ENCODE results near the gene PRAF2. TPM values are rescaled to one million over a fixed set of nuclear protein-coding genes. Genes with fewer than 3 reads are reported as not detected.

Gene PRAF2
- total RNA-seq, 1 donor from 2014 or later: 2.6 TPM

- TF ChIP-seq CTCF (IDR thresholded peaks at IDR 0.05; ENCODE audit: insufficient read depth, low read length, severe bottlenecking): no peak
- peak; percentile 26 for DNase-seq (ENCODE audit: low read depth)
- Histone ChIP-seq H3K36me3 (ENCODE audit: control insufficient read depth, insufficient read depth, low read length) (peaks cover 13% of the 10 kb centered on the region), H3K4me3 (ENCODE audit: low read depth, low read length) (peak overlapping the region; percentile 21), H3K27me3 (ENCODE audit: control insufficient read depth, insufficient read depth, low read length) (no peaks in the 10 kb centered on the region)
- no peak for FAIRE-seq
Observed at GRCh38 chrX:49040376-49040955, 33.3 kb downstream of the PRAF2 start.

GRCh38 chrX:49039598-49040375 lies 34.0 kb downstream of the PRAF2 start:
- FAIRE-seq (no peak), DNase-seq (ENCODE audit: low read depth) (peak; percentile 89)
- peak overlapping the region; percentile 21 for H3K4me3 ChIP-seq (ENCODE audit: low read depth, low read length)
- TF ChIP-seq CTCF (IDR thresholded peaks at IDR 0.05; ENCODE audit: insufficient read depth, low read length, severe bottlenecking): peak; percentile 11
- H3K36me3 ChIP-seq (ENCODE audit: control insufficient read depth, insufficient read depth, low read length): peaks cover 13% of the 10 kb centered on the region
- no peaks in the 10 kb centered on the region for H3K27me3 ChIP-seq (ENCODE audit: control insufficient read depth, insufficient read depth, low read length)

- H3K36me3 ChIP-seq (ENCODE audit: control insufficient read depth, insufficient read depth, low read length): peaks cover 22% of the 10 kb centered on the region
- no peaks in the 10 kb centered on the region for H3K27me3 ChIP-seq (ENCODE audit: control insufficient read depth, insufficient read depth, low read length)
- FAIRE-seq (no peak), DNase-seq (ENCODE audit: low read depth) (peak; percentile 37)
- H3K4me3 ChIP-seq (ENCODE audit: low read depth, low read length): no peak overlapping the region
- no peak for TF ChIP-seq CTCF (IDR thresholded peaks at IDR 0.05; ENCODE audit: insufficient read depth, low read length, severe bottlenecking)
Observed at GRCh38 chrX:49037883-49038475, 35.8 kb downstream of the PRAF2 start.

- Histone ChIP-seq H3K36me3 (ENCODE audit: control insufficient read depth, insufficient read depth, low read length) (peaks cover 14% of the 10 kb centered on the region), H3K4me3 (ENCODE audit: low read depth, low read length) (no peak overlapping the region), H3K27me3 (ENCODE audit: control insufficient read depth, insufficient read depth, low read length) (no peaks in the 10 kb centered on the region)
- FAIRE-seq: no peak
- TF ChIP-seq CTCF (IDR thresholded peaks at IDR 0.05; ENCODE audit: insufficient read depth, low read length, severe bottlenecking): no peak
- DNase-seq (ENCODE audit: low read depth): no peak
Observed at GRCh38 chrX:49030283-49030682, 43.5 kb downstream of the PRAF2 start.

GRCh38 chrX:49029876-49030275 lies 43.9 kb downstream of the PRAF2 start:
- H3K27me3 ChIP-seq (ENCODE audit: control insufficient read depth, insufficient read depth, low read length): no peaks in the 10 kb centered on the region
- DNase-seq (ENCODE audit: low read depth) (peak; percentile 72), FAIRE-seq (no peak)
- peaks cover 14% of the 10 kb centered on the region for H3K36me3 ChIP-seq (ENCODE audit: control insufficient read depth, insufficient read depth, low read length)
- no peak overlapping the region for H3K4me3 ChIP-seq (ENCODE audit: low read depth, low read length)
- TF ChIP-seq CTCF (IDR thresholded peaks at IDR 0.05; ENCODE audit: insufficient read depth, low read length, severe bottlenecking): no peak

Other genes starting within 250 kb of the PRAF2 start
- gene ERAS, start 247.5 kb downstream of the PRAF2 start, total RNA-seq: not detected in 2 replicates
- gene PCSK1N, start 238.4 kb downstream of the PRAF2 start, total RNA-seq: 0.26 and 0.51 TPM in 2 replicates
- 28.2 and 35.2 TPM in 2 replicates for gene TIMM17B, start 176.2 kb downstream of the PRAF2 start, total RNA-seq
- gene PQBP1, start 176.1 kb downstream of the PRAF2 start, total RNA-seq: 101 and 108 TPM in 2 replicates
- 19.3 and 21.9 TPM in 2 replicates for gene SLC35A2, start 162.4 kb downstream of the PRAF2 start, total RNA-seq
- 3.2 and 6.8 TPM in 2 replicates for gene PIM2, start 155.0 kb downstream of the PRAF2 start, total RNA-seq
- 18.4 and 23.0 TPM in 2 replicates for gene OTUD5, start 116.4 kb downstream of the PRAF2 start, total RNA-seq
- 0.26 and 0.64 TPM in 2 replicates for gene KCND1, start 102.2 kb downstream of the PRAF2 start, total RNA-seq
- 24.5 and 35.8 TPM in 2 replicates for gene GRIPAP1, start 71.7 kb downstream of the PRAF2 start, total RNA-seq
- gene TFE3, start 30.6 kb downstream of the PRAF2 start, total RNA-seq: 8.7 and 14.8 TPM in 2 replicates
- 1.1 and 2.2 TPM in 2 replicates for gene CCDC120, start 15.0 kb downstream of the PRAF2 start, total RNA-seq
- 38.5 and 42.1 TPM in 2 replicates for gene WDR45, start 5.9 kb upstream of the PRAF2 start, total RNA-seq
- 22.6 and 31.4 TPM in 2 replicates for gene GPKOW, start 49.7 kb upstream of the PRAF2 start, total RNA-seq
- 3.7 and 4.6 TPM in 2 replicates for gene MAGIX, start 88.8 kb upstream of the PRAF2 start, total RNA-seq
- 16.8 and 20.4 TPM in 2 replicates for gene PLP2, start 97.9 kb upstream of the PRAF2 start, total RNA-seq
- 12.1 and 13.4 TPM in 2 replicates for gene PRICKLE3, start 112.4 kb upstream of the PRAF2 start, total RNA-seq
- under 0.01 TPM in 2 replicates for gene SYP, start 126.2 kb upstream of the PRAF2 start, total RNA-seq
- gene CACNA1F, start 159.3 kb upstream of the PRAF2 start, total RNA-seq: under 0.01 TPM in 2 replicates
- 8.2 and 10.6 TPM in 2 replicates for gene CCDC22, start 161.5 kb upstream of the PRAF2 start, total RNA-seq
- gene FOXP3, start 190.7 kb upstream of the PRAF2 start, total RNA-seq: not detected in 2 replicates
- gene PPP1R3F, start 195.8 kb upstream of the PRAF2 start, total RNA-seq: 1.8 and 2.9 TPM in 2 replicates
- not detected in 2 replicates for gene GAGE10, start 229.6 kb upstream of the PRAF2 start, total RNA-seq
- not detected in 2 replicates for gene GAGE12J, start 248.0 kb upstream of the PRAF2 start, total RNA-seq

Data from bronchial epithelial cell (primary cell).